ENCODE data around the gene PRSS8. TPM values are rescaled to one million over a fixed set of nuclear protein-coding genes. Genes with fewer than 3 reads are reported as not detected.
"Not testable (repeated sequence)": the region's sequence is repeated elsewhere in the genome, so short reads cannot be mapped to it uniquely, and the experiment has no call there.

The PRSS8 gene
- total RNA-seq, 1 donor from 2014 or later = 53.6 TPM

DNA sequence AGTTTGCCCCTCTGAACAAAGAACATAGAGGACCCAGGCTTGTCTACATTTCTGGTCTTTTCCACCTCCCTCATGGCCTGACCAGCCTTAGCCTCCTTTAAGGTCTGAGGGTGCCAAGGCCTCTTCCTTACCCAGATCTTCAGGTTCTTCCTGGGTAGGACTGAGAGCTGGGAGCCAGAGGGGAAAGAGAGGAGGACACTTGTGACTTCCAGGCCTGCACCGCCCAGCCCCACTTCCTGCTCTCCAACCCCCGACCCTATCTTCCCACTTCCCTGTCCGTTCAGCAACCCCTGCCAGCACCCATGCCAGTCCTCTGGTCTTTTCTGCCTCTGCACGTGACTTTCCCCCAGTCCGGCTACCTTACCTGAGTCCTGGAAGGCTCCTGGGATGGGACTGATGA, 13.8 kb upstream of the PRSS8 start:
- DNase-seq (ENCODE audit: low read depth) = no peak
- no peak overlapping the region for H3K4me3 ChIP-seq (ENCODE audit: low read depth, low read length)
- TF ChIP-seq CTCF (conservative IDR thresholded peaks at IDR 0.05; ENCODE audit: low read depth, low read length) = no peak

- H3K4me3 ChIP-seq (ENCODE audit: low read depth, low read length) = no peak overlapping the region
- DNase-seq (ENCODE audit: low read depth) = no peak
- no peak for TF ChIP-seq CTCF (conservative IDR thresholded peaks at IDR 0.05; ENCODE audit: low read depth, low read length)
Measured at GRCh38 chr16:31148896-31149295, 13.4 kb upstream of the PRSS8 start.

- TF ChIP-seq CTCF (conservative IDR thresholded peaks at IDR 0.05; ENCODE audit: low read depth, low read length) = no peak
- peak overlapping the region; percentile 3 for H3K4me3 ChIP-seq (ENCODE audit: low read depth, low read length)
- DNase-seq (ENCODE audit: low read depth) = no peak
Measured at GRCh38 chr16:31148281-31148728, 12.8 kb upstream of the PRSS8 start.

DNA sequence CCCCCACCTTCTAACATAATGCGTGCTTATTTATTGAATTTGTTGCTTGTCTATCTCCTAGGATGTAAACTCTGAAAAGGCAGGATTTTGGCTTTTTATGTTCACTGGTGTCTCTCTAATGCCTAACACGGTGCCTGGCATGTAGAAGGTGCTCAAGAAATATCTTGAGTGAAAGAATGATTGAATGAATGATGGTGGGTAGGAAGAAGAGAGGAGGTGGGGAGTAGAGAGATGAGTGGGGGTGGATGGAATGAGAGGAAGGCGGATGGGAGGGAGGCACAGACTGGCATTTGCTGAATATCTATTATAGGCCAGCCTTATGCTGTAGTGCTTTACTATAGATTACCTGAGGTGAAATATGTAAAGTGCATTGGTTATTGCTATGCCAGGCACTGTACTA, 12.0 kb upstream of the PRSS8 start:
- DNase-seq (ENCODE audit: low read depth) = no peak
- no peak overlapping the region for H3K4me3 ChIP-seq (ENCODE audit: low read depth, low read length)
- TF ChIP-seq CTCF (conservative IDR thresholded peaks at IDR 0.05; ENCODE audit: low read depth, low read length) = no peak

- H3K4me3 ChIP-seq (ENCODE audit: low read depth, low read length) = no peak overlapping the region
- TF ChIP-seq CTCF (conservative IDR thresholded peaks at IDR 0.05; ENCODE audit: low read depth, low read length) = no peak
- no peak for DNase-seq (ENCODE audit: low read depth)
Measured at GRCh38 chr16:31145398-31145990, 10.0 kb upstream of the PRSS8 start.

- DNase-seq (ENCODE audit: low read depth); H3K4me3 ChIP-seq (ENCODE audit: low read depth, low read length): not testable (repeated sequence)
Measured at GRCh38 chr16:31144418-31144817, 8.9 kb upstream of the PRSS8 start.

DNA sequence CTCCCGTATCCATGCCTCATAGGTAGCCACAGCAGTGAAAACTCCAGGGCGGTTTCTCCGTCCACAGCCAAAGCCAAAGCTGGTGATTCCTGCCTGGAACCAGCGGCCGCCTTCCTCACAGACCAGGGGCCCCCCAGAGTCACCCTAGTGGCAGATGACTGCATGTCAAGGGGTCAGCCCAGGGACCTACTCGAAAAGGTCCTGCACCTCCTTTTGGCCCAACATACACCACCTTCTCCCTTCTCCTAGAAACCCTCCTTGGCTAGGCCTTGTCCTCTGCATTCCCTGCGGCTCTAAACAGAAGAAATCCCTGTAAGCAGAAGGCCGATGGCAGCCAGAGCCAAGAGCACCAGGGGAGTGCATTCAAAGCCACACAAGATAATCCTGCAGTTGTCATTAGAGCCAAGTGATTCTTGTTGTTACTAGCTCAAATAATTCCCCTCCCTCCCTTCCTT, 8.2 kb upstream of the PRSS8 start:
- no peak for TF ChIP-seq CTCF (conservative IDR thresholded peaks at IDR 0.05; ENCODE audit: low read depth, low read length)

More for the DNA sequence above, 8.2 kb upstream of the PRSS8 start:
- no peak for DNase-seq (ENCODE audit: low read depth)
- no peak overlapping the region for H3K4me3 ChIP-seq (ENCODE audit: low read depth, low read length)
